HG03135 (cell line): ENCODE measurements around the gene LRBA.
"Not testable (repeated sequence)": the region's sequence is repeated elsewhere in the genome, so short reads cannot be mapped to it uniquely, and the experiment has no call there.

Experiments used
- ATAC-seq: cut with Tn5 transposase; IDR thresholded peaks from one replicate; pipeline ENCODE4 v1.9.1; 2021; ENCODE audit warnings: mild to moderate bottlenecking, moderate library complexity; ENCODE audit not compliant: unreplicated experiment

Gene LRBA

DNA sequence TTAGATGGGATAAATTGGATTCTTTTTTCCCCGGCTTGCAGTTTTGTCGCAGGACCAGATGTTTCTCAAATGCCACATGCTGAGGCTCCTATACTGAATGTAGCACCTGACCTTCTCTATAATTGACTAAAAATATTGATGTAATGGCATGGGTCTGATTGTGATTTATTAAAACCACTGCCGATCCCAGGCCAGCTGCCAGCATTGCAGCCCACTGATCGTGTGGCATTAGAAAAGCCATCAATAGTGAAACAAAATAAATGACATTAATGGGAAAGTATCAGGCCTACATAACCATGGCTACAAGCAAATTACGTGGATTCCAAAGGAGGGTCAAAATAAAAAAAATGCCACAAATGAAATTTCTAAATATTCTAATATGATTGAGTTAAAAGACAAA is 334.4 kb downstream of the LRBA start:
- ATAC-seq: no peak

DNA sequence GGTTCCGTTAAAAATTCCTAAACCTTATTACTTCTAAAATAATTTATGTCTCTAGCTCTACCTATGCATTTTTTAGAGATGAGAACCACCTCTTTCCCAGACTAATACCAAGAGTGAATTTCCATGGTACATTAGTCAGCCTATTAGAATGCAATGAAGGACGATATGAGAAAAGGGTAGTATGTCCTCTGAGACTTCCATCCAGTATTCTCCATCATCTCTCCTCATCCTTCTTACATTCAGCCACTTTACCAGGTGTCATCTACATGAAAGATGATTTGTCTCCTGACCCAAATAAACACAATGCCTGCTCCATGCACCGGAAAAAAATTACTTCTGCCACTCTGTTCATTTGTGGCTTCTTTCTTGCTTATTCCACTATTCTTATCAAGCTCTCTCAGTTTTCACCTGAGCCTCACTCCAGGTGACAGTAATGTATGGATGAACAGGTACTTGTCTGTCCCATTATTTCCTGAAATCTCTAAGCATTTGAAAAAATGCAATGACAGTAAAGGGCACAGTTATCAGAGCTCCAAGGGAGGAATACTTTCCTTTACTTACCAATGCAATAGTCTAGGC is 335.2 kb downstream of the LRBA start:
- ATAC-seq: no peak

DNA sequence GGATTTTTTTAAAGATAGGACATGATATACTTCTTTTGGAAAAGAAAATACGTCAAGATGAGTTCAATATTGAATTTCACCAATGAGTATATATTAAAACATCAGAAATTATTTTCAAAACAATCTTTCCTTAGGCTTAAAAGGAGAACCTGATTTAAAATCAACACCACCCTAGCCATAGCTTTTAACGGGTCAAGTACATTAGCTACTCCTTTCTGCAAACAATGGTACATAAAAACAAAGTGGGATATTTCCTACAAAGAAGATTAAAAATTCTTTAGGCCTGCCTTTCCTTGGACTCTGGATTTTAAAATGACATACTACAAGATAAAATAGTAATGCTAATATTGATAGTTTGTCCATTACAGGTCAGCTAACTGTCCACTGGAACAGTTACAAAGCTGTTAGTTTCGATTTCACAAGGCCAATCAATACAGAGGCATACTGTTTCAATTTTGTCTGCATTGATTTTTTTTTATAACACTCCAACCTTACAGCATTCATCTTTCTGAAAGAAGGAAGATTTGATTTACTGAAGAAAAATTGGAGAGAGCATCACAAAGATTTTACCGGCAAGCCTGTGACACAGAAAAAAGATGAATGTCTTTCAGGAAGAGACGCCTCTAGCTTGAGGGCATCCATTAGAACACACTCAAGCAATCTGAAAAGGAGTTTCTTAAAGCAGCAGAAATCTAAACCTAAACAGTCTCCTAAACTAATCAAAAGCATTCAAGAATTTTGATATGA is 335.9 kb downstream of the LRBA start:
- no peak for ATAC-seq

DNA sequence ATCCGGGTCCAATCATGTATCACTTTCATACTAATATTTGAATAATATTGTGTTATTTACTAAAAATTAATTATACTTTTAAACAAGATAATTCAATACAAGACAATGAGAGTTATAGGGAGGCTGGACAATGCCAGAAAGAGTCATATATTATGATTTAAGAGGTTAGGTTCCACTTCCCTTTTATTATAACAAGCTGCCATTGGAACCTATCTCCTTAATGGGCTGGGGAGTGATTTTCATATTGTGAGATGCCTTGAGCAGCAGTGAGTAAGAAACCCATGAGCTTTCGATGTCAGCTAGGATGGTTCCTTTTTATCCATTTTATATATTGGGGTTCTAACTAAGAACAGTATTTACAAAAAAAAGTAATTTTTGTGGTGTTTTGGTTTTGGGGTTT is 341.3 kb downstream of the LRBA start:
- no peak for ATAC-seq

DNA sequence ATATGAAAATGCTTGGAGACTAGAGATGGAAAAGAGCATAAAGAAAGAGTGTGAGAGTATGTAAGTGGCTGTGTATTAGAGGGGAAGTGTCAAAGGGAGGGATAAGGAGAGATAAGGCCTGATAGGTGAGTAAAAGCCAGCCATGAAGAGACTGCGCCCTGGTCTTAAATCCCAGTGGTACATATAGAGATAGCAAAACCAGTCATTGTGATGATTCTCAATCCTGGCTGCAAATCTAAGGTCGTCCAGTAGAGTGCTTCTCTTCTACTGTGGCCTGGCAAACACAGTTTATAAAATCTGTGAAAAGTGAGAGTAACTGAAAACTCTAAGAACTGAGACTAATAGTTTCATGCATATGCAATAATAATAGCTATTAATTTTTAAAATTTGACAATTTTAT is 346.3 kb downstream of the LRBA start:
- ATAC-seq: no peak

DNA sequence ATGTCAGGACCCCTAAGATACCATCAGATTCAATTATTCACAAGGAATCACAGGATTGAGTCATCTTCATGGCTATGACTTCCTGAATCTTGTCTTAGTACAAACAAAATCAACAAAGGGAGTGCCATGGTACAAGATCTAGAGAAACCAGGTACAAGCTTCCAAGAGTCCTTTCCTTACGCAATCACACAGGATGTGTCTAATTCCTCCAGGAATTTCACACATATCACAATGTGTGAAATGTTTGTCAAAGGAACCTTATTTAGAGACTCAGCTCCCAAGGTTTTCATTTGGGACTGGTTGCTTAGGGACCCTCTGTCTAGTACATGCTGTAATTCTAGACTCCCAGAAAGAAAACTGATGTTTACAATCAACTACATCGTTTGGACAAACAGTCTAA is 350.1 kb downstream of the LRBA start:
- no peak for ATAC-seq

DNA sequence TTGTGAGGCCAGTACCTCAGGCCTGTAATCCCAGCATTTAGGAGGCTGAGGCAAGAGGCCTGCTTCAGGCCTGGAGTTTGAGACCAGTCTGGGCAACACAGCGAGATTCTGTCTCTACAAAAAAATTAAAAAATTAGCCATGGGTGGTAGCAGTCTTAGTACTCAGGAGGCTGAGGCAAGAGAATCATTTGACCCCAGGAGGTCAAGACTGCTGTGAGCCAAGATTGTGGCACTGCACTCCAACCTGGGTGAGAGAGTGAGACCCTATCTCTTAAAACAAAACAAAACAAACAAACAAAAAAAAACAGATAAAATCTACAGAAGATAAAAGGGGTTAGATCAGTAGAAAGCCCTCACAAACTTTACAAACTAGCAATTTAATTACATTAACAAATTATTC is 352.4 kb downstream of the LRBA start:
- ATAC-seq: no peak

DNA sequence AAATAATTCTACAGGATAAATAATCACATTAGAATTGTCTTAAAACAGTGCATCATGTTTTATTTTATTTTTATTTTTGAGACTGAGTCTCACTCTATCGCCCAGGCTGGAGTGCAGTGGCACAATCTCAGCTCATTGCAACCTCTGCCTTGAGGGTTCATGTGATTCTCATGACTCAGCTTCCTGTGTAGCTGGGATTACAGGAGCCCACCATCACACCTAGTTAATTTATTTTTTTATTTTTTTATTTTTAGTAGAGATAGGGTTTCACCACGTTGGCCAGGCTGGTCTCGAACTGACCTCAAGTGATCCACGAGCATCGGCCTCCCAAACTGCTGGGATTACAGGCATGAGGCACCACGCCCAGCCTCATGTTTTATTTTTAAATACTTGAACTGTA is 353.5 kb downstream of the LRBA start:
- ATAC-seq: not testable (repeated sequence)

DNA sequence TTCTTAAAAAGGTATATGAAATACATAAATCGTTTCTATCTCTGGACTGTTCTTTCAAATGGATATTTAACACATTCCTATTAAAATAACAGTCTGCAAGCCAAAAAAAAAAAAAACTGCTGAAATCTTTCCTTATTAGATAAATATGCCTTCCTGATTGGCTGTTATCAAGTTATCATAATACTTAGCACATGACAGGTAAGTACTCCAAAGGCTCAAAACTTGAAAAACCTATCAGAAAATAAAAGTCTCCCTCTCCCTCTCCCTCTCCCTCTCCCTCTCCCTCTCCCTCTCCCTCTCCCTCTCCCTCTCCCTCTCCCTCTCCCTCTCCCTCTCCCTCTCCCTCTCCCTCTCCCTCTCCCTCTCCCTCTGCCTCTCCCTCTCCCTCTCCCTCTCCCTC is 356.8 kb downstream of the LRBA start:
- ATAC-seq: not testable (repeated sequence)

DNA sequence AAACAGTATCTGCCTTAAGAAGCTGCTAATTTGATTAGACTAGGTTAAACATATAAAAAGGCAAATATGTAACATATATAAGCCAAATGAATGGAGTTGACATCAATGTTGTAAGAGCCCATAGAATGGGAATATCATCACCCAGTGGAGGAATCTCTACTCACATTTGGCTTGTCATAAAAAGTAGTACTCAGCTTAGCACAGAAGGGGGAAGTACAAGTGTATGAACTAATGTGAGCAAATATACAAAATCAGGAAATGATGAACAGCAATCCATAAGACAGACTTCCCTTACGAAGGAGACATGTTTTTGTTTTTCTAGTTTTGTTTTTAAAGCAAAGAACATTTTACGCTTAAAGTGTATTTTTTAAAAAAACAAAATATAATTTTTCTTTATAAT is 358.2 kb downstream of the LRBA start:
- ATAC-seq: no peak

DNA sequence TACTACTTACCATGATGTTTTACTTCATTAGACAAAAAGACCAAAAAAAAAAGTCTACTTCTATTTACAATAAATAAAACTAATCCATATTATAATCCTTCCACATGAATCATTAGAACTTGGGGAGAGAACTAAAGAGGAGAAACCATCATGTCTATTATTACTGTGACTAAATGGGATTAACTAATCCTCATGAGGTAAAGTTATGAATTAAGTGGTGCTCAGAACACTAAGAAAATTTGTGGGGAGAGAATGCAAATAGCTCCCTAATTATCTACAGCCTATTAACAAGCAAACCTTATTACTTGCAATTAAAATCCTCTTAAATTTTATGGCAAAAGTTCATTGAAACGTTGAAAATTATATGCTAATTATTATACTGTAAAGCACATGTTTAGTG is 364.3 kb downstream of the LRBA start:
- no peak for ATAC-seq

DNA sequence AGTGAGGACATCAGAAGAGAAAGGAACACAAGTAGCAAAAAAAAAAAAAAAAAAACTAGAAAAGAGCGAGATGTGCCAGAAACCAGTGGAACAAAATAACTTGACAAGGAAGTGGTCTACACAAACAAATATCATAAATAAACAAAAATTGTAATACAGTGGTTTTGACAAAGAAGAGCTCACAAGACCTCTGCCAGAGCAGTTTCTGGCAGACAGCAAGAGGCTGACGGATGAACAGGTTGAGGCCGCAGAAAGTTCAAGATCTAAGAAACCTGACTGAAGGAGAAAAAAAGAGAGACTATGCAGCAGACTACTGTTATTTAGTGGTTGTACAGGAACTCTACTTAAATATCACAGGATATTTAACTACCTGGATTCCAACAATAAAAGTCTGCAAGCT is 367.0 kb downstream of the LRBA start:
- ATAC-seq: no peak

DNA sequence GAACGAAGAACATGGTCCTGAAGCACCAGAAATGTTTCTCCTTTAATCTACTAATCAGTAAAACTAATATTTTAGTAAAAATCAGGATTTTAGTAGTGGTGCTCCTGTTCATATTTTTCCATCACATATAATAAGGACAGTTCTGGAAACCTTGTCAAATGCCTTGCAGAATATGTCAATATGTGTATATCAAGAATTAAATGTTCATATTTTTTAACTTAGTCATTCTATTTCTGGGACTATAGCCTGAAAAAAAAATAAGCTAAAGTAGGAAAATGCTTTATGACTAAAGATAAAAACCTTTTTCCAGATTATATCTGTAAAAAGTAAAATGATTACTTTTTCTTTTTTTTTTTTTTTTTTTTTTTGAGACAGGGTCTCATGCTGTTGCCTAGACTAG is 368.1 kb downstream of the LRBA start:
- ATAC-seq: no peak

DNA sequence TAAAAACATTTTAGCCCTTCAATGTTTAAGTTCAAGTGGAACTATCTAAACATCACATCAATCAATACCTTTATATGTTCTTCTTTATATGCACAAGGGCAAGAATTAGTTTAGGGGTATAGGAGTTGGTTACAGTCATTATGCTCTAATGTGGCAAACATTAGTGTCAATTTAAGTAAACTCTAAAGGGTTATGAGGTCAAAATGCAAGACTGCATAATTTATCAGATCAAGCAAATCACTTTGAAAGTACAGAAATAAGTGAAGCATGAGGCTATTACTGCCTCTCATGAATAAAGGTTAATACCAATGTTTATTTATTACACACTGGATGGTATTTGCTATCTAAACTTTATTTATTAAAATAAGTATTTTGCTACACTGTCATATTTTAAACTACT is 373.5 kb downstream of the LRBA start:
- no peak for ATAC-seq

DNA sequence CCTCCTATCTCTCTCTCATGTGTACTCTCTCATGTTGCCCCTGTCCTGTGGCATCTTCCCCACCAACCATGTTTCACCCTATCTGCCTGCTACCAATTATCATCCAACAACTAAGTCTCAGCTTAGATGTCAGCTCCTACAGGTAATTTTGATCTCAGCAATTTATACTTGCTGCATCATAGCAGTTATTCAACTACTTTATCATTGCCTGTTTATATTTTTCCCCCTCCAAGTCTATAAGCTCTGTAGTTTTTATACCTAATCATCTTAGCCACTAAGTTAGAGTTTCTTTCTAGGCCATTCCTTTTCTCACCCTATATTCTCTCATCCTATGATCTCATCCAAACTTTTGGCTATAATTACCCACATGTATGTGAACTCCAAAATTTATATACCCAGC is 382.4 kb downstream of the LRBA start:
- no peak for ATAC-seq

DNA sequence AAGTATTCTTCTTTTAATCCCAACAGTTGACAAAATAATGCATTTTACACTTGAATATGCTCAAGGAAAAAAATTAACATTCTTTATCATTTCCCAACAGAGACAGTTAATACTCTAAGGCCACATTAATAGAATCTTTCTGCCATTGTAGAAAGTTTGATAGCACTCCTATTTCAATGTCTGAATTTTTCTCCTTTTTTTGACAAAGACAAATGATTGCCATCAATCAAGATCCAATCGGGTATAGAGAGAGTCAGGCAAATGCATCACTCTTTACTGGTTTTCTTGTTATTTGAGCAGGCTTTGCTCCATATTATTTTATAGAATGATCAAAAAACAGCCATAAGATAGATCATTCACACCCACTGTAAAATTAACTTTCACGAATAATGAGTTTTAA is 387.0 kb downstream of the LRBA start:
- ATAC-seq: no peak

DNA sequence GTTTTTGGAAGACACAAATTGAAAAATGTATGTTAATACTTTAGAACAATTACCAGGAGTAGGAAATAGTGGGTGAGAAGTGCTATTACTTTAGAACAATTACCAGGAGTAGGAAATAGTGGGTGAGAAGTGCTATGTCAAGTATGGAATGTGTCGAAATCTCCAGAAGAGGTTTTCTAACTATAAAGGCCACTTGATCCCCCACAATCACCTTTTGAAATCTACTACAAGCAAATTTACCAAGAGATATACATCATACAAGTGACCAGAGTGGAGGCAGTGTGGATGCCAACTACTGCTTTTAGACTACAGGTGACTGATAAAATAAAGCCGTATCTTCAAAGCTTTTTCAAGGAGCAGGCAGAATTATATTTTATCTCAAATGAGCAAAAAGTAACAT is 390.1 kb downstream of the LRBA start:
- ATAC-seq: no peak

DNA sequence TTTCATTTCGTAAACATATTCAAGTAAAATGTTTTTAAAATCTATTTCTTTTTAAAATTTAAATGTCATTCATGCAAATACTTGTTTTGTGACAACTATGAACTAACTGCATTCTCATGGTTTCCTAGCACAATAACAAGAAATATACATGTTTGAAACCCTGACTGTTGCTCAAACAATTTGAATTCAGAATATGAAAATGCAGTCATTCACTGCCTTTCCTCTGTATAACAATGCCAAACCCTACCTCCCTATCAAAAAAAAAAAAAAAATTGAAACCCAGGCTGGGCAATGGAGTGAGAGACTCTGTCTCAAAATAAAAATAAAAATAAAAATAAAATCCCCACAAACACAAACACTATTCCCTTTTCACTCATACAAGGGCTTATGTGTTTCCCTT is 391.0 kb downstream of the LRBA start:
- ATAC-seq: no peak

DNA sequence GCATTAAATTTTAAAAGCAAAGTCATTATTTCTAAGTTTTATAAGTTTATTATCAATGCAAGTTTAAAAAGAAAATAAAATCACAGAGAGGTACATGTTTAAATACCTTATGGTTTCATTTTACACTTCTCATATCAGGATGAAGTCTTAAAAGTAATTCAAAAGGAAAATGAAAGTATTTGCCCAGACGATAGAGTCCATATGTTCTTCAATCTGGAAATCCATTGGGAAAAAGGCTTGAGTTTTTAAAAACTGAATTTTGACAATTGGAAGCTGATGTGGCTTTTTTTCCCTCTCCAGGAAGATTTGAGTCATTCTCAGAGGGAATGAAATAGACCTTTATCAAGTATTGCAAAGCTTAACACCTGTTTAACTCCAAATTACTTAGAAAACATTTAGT is 396.0 kb downstream of the LRBA start:
- ATAC-seq: no peak

DNA sequence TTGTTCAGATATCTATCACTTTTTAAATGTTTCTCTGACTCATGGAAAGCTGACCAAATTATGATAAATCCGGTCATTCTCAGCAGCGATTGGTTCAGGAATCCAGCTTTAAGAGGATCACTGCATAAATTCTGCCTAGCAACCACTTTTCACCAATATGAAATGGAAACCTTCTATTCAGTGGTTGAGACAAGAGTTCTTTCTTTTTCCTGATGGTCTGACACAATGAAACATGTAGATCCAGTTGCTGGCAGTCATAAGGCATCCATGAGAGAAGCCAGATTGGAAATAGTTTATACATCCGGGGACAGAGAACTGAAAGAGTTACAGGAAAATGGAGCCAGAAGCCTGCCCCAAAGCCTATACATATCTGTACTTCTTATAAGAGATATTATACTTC is 406.0 kb downstream of the LRBA start:
- no peak for ATAC-seq

DNA sequence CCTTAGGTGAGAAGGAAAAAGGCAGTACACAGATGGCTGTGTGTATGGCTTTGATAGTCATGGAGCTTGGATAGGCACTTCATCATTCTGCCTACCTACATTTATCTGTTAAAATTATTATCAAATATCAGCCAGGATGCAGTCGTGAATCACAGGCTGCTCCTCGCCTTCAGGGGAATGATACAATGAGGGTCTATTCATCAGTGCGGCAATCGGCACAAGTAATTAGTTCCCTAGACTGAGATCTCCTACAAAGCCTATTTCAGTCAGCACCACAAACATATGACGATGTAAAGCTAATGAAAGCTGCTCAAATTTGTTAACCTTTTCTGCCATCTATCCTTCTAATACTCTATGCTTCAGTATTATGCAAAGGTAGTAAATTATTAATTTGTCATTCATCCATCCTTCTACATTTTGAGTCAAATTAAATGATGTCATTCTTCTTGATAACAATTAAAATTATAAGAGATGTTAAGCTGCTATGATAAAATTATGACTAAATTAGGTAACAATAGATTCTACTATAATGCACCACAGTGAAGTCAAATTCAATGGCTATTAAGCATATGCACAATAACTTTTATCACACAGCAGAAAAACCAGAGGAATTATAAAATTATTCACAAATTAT is 414.2 kb downstream of the LRBA start:
- ATAC-seq: no peak

DNA sequence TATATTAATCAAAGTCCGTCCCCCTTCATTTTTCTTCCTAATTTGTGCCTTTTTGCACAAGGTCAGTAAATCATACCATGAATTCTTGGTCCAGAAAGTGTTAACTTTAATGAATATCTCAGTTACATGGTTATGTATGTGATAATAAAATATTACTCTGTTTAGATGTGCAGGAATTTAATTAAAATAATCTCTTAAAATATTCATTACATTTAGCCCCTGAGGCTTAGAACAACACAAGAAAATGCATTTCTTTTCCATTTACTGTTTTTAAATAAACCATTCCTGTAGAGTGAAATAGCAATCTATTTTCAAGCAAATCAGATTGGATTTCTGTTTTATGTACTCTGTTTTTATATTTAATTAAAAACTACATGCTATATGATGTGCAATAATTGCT is 415.5 kb downstream of the LRBA start:
- ATAC-seq: no peak

DNA sequence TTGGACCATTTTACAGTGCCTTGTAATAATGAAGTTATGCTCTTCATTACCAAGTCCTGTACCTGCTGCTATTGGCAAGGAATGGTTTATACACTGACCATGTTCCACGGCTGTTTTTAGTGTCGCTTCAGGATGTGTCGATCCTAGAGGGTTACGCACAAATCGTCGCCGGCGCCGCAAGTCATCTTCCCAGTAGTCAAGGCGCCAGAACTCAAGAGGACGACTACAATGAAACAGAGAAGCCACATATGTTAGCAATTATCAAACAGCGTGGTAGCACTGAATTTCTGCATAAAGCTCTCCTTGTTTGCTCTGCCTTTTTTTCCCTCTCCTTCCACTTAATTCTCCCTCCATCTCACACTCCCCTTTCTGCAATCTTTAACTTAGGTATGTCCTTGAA is 416.2 kb downstream of the LRBA start:
- ATAC-seq: no peak
